GM15510 (cell line): ENCODE results near the gene CFAP54.

Experiments used
- POLR2A ChIP-seq: IDR thresholded peaks from 3 replicates; pipeline ENCODE4 v1.6.1; 2011; ENCODE audit warnings: borderline replicate concordance; ENCODE audit not compliant: insufficient read length; ENCODE audit errors: extremely low read depth

CFAP54 gene

DNA sequence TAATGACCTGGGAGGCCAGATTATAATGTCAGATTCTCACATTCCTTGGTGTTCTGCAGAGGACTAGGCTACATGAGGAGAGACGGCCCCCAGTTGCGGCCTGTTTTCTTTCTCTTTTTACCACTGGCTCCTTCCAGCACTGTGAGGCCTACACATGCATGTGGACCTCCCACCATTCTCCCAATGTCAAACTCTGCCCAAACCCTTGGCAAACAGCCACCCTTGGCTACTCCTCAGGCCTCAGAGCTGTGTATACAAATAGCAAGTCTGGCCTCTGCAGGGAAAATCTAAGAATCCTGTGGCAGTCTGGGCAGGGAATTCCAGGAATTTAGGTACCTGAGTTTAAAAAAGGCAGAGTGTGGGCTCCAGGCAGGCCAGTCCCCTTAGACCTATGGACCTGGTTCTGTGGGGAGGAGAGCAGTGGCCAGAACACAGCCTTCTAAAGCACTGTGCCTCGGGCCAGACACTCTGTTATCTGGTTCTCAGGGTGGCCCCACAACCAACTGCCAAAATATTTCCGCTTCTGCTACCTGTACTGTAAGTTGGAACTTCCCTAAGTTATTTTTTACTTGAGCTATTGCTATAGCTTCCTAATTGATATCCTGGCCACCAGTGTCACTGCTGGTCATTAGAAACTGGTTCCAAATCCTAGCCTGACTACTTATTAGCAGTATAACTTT, 397.8 kb downstream of the CFAP54 start:
- TF ChIP-seq POLR2A: no peak

DNA sequence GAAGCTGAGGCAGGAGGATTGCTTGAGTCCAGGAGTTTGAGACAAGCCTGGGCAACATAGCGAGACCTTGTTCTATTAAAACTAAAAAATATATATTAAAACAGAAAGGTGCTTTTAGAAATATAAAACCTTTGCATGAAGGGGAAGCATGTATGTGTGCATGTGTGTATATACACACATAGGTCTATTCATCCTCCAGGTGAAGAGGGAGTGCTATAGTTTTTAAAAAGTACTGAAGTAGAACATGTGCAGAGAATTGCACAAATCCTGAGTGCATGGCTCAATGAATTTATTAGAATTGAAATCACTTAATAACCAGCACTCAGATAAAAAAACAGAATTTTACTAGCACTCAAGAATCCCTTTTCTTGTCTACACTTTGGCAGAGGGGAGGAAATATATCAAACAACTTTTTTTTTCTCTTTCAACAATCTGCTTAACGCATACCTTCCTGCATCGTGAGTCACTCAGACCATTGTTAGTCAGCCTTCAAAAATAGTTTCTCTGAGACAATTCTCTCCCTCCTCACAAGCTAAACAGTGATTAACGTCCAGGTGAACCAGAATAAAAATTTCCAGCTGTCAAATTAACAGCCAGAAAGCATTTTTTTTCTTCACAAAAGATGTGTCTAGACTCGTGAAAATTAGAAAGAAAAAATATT, 400.0 kb downstream of the CFAP54 start:
- TF ChIP-seq POLR2A: no peak

DNA sequence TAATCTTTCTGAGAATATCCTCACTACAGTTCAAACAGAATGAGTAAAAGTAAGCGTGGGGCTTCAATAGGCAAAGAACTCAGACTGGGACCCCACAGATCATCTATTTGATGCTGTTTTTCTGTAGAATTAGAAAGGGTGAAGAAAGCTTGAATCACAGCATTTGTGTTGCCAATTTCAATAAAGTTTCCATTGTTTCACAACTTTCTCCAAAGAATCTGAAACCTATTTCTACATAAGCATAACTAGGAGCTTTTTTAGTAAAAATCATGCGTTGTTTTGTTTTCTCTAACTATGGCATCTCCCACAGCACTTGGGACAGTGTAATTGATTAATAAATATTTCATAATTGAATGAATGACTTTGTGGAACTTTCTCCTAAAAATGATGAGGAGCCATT, 401.0 kb downstream of the CFAP54 start:
- TF ChIP-seq POLR2A: no peak

DNA sequence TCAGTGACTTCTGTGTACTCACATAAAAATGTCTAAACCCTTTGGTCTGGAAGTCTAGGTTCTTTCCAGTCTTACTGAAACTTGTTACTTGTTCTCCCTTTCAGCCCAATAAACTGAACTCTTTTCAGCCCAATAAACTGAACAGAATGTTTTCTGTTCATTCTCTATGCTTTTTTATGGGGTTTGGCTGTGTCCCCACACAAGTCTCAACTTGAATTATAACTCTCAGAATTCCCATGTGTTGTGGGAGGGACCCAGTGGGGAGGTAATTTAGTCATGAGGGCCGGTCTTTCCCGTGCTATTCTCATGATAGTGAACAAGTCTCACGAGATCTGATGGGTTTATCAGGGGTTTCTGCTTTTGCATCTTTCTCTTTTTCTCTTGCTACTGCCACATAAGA, 402.7 kb downstream of the CFAP54 start:
- TF ChIP-seq POLR2A: no peak

DNA sequence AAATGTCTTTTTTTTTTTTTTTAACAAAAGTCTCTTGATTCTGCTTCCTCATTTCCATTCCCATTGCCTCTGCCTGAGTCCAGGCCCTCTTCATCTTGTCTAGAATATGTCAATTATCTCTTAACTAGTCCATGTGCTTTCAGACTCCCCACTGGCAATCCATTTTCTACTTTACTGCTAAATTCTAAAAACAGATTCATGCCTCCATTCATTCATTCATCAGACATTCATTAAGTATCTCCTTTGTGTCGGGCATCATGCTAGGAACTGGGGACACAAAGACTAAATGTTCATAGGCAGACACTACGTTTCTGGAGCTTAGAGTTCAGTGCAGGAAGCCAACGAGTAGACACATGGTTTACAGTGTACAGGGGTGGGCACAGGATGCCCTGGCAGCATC, 408.0 kb downstream of the CFAP54 start:
- TF ChIP-seq POLR2A: no peak

DNA sequence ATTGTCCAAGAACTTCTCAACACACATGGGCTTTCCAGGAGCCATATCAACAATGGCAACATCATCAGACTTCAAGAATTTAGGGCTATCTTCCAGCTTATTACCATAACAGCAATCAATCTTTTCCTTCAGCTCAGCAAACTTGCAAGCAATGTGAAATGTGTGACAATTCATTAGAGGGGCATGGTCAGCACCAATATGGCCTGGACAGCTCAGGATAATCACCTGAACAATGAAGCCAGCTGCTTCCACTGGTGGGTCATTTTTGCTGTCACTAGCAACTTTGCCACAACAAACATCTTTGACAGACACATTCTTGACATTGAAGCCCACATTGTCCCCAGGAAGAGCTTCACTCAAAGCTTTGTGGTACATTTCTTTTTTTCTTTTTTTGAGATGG, 411.8 kb downstream of the CFAP54 start:
- no peak for TF ChIP-seq POLR2A

DNA sequence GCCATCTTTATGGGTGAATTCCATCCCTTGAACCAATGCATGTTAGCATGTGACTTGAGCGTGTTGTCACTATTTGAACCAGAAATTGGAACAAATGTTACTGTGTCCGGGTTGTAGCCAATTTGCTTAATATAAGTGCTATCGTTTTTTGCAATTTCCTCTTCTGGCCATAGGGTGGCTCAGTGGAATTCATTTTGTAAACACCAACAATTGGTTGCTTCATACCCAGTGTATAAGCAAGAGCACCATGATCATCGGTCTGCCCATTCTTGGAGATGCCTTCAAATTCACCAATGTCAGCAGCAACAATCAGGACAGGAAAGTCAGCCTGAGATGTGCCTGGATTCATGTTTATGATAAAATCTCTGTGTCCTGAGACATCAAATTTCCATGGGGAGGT, 412.7 kb downstream of the CFAP54 start:
- no peak for TF ChIP-seq POLR2A

DNA sequence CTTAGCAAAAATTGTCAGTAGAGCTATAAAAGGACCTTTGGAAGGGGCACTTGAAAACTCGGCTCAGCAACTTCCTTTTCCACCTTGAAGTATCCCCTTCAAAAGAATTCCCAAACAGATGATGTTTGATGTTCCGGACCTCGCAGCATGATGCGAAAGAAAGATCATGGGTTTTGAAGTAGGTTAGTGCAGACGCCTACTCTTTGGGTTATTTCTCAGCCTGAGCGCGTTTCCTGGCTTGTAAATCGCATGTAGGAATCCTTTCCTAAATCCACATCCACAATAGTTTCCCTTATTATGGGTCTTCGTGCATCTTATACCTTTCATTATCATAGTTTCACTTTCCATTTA, 417.1 kb downstream of the CFAP54 start:
- TF ChIP-seq POLR2A: no peak

DNA sequence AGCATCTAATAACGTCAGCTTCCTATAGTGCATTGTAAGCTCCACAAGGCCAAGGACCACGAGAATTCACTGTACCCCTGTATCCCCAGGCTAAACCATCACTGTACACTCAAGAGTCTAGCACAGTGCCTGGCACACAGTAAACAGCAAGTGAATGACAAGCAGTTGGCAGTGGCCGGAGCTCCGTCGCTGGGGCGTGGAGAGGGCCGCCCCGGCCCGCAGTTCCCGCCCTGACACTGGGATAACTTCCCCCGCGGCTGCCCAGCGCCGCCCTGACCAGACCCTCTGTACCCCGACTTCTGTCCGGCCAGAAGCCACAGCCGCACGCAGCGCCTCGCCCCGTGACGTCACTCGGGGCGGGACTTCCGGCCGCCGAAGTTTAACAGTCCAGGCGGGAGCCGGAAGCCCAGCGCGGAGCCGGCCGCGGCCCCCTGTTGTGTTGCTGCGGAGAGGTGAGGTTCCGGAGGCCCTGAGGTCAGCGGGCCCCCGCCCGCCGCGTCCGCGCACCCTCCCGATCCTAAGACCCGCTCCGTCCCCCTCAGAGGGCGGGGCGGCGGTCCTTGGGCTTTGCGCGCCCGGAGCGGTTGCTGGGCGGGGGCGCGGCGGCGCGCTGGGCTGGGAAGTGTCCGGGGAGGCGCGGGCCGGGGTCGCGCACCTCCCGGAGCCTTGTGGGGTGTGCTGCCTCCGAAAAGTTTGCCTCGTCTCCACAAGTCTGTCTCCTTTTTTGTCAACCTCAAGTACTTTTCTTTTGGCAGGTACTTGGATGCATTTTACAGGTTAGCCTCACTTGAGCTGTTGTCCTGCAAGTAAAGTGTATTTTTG, 417.7 kb downstream of the CFAP54 start, which contains the start of gene NEDD1:
TSS of gene NEDD1 (plus strand) at position 409 of the 822 bp plus-strand sequence. CDS start 2,503 bp downstream, outside the sequence.
- TF ChIP-seq POLR2A: peak; percentile 95

DNA sequence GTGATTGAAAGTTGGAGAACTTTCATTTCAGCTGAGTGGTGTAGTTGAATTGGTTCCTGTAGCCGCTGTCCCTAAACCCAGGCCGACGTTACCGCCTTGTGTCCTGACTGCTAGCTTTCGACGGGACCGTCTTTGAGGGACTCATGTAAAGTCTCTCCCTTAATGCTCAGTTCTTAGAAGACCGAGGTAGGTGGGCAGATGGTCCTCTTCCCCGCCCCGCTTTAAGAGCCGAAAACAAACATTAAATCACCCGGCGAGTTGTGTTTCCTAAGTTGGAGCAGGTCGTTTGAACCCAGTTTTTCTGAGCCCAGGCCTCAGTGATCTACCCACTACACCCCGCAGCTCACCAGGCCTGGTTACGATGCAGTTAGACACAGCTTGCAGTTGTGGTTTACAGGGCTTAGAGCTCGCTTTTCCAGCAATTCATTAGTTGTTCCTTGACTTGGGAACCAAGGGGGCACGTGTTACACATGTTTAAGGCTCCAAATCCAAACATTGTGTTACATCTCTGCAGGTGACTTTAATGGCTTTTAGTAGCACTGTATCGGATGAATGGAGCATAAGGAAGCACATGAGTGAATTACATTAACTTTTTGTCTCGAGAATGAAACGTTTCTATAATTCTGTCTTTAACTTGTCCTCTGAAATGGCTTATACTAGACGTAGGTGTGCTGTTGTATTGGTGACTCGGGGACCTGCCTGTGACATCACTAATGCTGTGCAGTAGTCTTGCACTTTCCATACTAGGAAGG, 418.5 kb downstream of the CFAP54 start:
- TF ChIP-seq POLR2A: no peak

DNA sequence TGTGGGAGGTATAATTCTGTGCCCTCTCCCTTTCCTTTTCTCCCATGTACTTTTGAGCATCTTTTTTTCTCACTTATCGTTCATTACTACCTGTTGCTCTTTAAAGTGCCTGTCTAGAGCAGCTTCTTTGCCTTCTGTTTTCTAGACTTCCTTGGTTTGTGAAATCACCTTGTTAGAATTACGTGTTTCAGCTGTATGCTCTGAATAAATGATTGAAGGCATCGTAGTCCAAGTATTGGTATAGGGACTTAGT, 419.0 kb downstream of the CFAP54 start:
- TF ChIP-seq POLR2A: no peak

DNA sequence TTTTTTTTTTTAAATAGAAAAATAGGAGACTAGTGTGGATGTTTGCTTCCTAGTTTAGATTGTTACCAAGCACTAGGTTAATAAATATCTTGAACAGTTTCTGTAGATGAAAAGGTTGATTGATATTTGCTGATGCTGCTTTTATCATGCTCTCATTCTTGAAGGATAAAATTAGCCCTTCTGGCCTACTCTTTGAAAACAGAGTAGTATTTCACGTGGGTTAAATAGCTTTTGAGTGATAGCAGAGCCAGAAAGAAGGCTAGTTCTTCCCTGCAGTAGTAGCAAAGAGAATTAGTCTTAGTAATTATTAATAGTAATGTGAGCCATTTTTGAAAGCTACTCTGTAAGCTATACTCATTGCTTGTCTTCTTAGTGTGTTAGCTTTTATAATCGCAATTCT, 422.9 kb downstream of the CFAP54 start:
- TF ChIP-seq POLR2A: no peak

DNA sequence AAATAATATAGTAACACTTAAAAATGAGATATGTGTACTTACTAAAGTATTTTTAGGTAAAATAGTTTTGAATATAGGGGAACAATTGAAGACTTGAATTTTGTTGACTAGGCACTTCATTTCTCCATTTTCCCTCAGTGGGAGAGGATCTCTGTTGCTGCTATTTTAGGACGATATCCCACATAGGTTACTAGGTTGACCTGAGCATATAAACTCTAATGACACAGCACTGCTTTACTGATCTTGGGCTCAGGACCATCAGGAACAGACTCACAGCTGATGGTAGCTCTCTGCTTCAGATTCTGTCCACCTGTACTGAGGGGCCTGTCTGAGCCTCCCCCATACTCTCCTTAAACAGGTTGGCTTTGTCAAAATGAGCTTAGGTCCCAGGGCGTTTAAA, 423.6 kb downstream of the CFAP54 start:
- no peak for TF ChIP-seq POLR2A

DNA sequence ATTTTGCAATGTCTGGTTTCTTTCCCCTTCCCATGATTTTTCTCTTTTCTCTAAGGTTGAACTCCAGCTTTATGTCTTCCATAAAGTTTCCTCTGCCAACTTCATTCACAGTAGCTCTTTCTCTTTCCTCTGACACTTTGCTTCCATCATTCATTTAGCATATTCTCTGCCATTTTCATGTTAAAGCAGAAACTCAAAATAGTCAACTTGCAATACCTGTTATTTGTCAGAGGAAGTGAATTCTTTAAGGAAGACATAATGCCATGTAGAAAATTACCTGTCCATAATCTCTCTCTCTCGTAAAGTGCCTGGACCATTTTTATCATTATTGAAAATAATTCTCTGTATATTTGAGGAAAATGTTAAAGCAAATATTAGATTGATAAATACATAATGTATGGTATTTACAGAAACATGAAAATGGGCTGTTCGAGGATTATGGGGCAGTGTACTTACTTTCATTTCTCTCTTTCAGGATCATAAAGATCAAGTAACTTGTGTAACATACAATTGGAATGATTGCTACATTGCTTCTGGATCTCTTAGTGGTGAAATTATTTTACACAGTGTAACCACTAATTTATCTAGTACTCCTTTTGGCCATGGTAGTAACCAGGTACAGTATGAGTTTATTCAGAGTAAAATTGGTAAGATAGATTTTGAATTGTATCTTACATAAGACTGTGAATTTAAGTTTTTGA, 430.3 kb downstream of the CFAP54 start:
- TF ChIP-seq POLR2A: no peak
